GM19240 (cell line): ENCODE results near the gene FAM187B.
"Not testable (repeated sequence)": the region's sequence is repeated elsewhere in the genome, so short reads cannot be mapped to it uniquely, and the experiment has no call there.

Source experiments
- DNase-seq: peaks from one replicate; pipeline ENCODE4 v3.0.0; 2011; ENCODE audit warnings: low spot score; ENCODE audit not compliant: insufficient read length

FAM187B gene

GRCh38 chr19:35213663-35214632, 14.6 kb downstream of the FAM187B start:
- no peak for DNase-seq

- DNase-seq: no peak
These were observed 16.3 kb downstream of the FAM187B start for GRCh38 chr19:35212241-35212640.

GRCh38 chr19:35211545-35212230, 16.9 kb downstream of the FAM187B start:
- DNase-seq: no peak

GRCh38 chr19:35209646-35210045, 18.9 kb downstream of the FAM187B start:
- no peak for DNase-seq

- no peak for DNase-seq
These were observed 20.4 kb downstream of the FAM187B start for GRCh38 chr19:35208121-35208520.

GRCh38 chr19:35207391-35207871, 21.1 kb downstream of the FAM187B start:
- no peak for DNase-seq

- DNase-seq: no peak
These were observed 21.7 kb downstream of the FAM187B start for GRCh38 chr19:35206855-35207254.

- DNase-seq: no peak
These were observed 22.2 kb downstream of the FAM187B start for GRCh38 chr19:35206379-35206778.

GRCh38 chr19:35205733-35206323, 22.7 kb downstream of the FAM187B start:
- no peak for DNase-seq

GRCh38 chr19:35204799-35205732, 23.5 kb downstream of the FAM187B start:
- DNase-seq: peak; percentile 53

GRCh38 chr19:35202722-35203688, 25.5 kb downstream of the FAM187B start:
- no peak for DNase-seq

- no peak for DNase-seq
These were observed 29.1 kb downstream of the FAM187B start for GRCh38 chr19:35199481-35199880.

GRCh38 chr19:35196861-35197260, 31.7 kb downstream of the FAM187B start:
- DNase-seq: not testable (repeated sequence)

- DNase-seq: no peak
These were observed 32.7 kb downstream of the FAM187B start for GRCh38 chr19:35195830-35196229.

- DNase-seq: no peak
These were observed 34.2 kb downstream of the FAM187B start for GRCh38 chr19:35194012-35194984.

- no peak for DNase-seq
These were observed 43.7 kb downstream of the FAM187B start for GRCh38 chr19:35184884-35185283.

- no peak for DNase-seq
These were observed 44.3 kb downstream of the FAM187B start for GRCh38 chr19:35184267-35184666.

- DNase-seq: no peak
These were observed 47.2 kb downstream of the FAM187B start for GRCh38 chr19:35181387-35181786.
